Naive thymus-derived CD8-positive, alpha-beta T cell (primary cell): ENCODE measurements around the gene PIGH. TPM values are rescaled to one million over a fixed set of nuclear protein-coding genes. Genes with fewer than 3 reads are reported as not detected.
"Not testable (repeated sequence)": the region's sequence is repeated elsewhere in the genome, so short reads cannot be mapped to it uniquely, and the experiment has no call there.

Source experiments
- ATAC-seq, 2 donors: fragments of 150-1000 bp; cut with Tn5 transposase in 1 of 2; sonication (Bioruptor Pico), chemical (Tn5 transposase) in 1 of 2; 1 replicate in 1 of 2; 2 replicates in 1 of 2; pipeline ENCODE4 v1.10.0; 2021; ENCODE audit warnings: mild to moderate bottlenecking in 2 of 2, moderate library complexity in 2 of 2
- POLR2A ChIA-PET: fragments of 350-600 bp; sonication (Branson Sonifier 250); formaldehyde crosslinking; loops from one replicate; lab custom pipeline; 2021; ENCODE audit warnings: antibody characterized with exemption; lab: Charles Lee
- DNase-seq, 10 donors: peaks; one replicate each; pipeline versions ENCODE4 v3.0.0 to v3.0.0-alpha.2; 2020 to 2022
- H3K27ac Mint-ChIP-seq, 10 donors: one replicate each; pipeline ENCODE4 v1.8.0; 2020 to 2022; ENCODE audit warnings: mild to moderate bottlenecking in 10 of 10, mixed read lengths in 10 of 10, moderate library complexity in 4 of 10, inconsistent platforms in 1 of 10
- H3K27me3 Mint-ChIP-seq, 5 donors: one replicate each; pipeline ENCODE4 v1.8.0; 2021 to 2022; ENCODE audit warnings: mixed read lengths in 5 of 5
- H3K36me3 Mint-ChIP-seq, 3 donors: one replicate each; pipeline ENCODE4 v1.8.0; 2020 to 2022; ENCODE audit warnings: mixed read lengths in 3 of 3, mild to moderate bottlenecking in 2 of 3, inconsistent platforms in 1 of 3
- H3K4me1 Mint-ChIP-seq, 4 donors: one replicate each; pipeline ENCODE4 v1.8.0; 2021 to 2022; ENCODE audit warnings: mixed read lengths in 4 of 4
- H3K4me3 Mint-ChIP-seq, 10 donors: one replicate each; pipeline ENCODE4 v1.8.0; 2020 to 2022; ENCODE audit warnings: mild to moderate bottlenecking in 10 of 10, mixed read lengths in 10 of 10, moderate library complexity in 6 of 10, inconsistent platforms in 1 of 10
- H3K9me3 Mint-ChIP-seq, 9 donors: one replicate each; pipeline ENCODE4 v1.8.0; 2020 to 2022; ENCODE audit warnings: mixed read lengths in 9 of 9, mild to moderate bottlenecking in 3 of 9, inconsistent platforms in 1 of 9, moderate library complexity in 1 of 9
- polyA plus RNA-seq, 3 donors: library from polyadenylated mRNA; unstranded; fragments of 300-500 nt; fragmentation: Illumina TruSeq; gene quantifications; one replicate each; pipeline ENCODE4 v1.2.3, GENCODE V29; 2021
- total RNA-seq, 8 experiments: library from RNA in 2 of 8; stranded (reverse) in 2 of 8; gene quantifications; one replicate each; pipeline ENCODE4 v1.2.3 and lab custom pipeline; 2021 to 2026

The PIGH gene
- total and polyA plus RNA-seq, 5 experiments from 2014 or later: 24.6 to 44.5 (median 35.3) TPM

GRCh38 chr14:67630186-67630585, 30.1 kb upstream of the PIGH start:
- H3K9me3 Mint-ChIP-seq: no peaks in the 10 kb centered on the region
- ATAC-seq: no peak
- peak overlapping the region in 1 of 10 donors; percentile 1 for H3K27ac Mint-ChIP-seq
- no peak overlapping the region for H3K4me3 Mint-ChIP-seq
- H3K4me1 Mint-ChIP-seq: no peaks in the 10 kb centered on the region
- DNase-seq: no peak
- peaks cover 0 to 6% (median 1%) of the 10 kb centered on the region in 3 donors for H3K36me3 Mint-ChIP-seq
- POLR2A ChIA-PET: no interaction called here
- H3K27me3 Mint-ChIP-seq: peaks cover 0 to 2% (median 0%) of the 10 kb centered on the region in 5 donors

GRCh38 chr14:67627519-67627918, 27.5 kb upstream of the PIGH start:
- Mint-ChIP-seq H3K4me1 (peaks cover 0 to 9% (median 7%) of the 10 kb centered on the region in 4 donors), H3K4me3 (no peak overlapping the region), H3K27me3 (peaks cover 0 to 2% (median 0%) of the 10 kb centered on the region in 5 donors), H3K27ac (no peak overlapping the region), H3K9me3 (no peaks in the 10 kb centered on the region), H3K36me3 (peaks cover 0 to 4% (median under 1%) of the 10 kb centered on the region in 3 donors)
- no peak for DNase-seq
- no peak for ATAC-seq
- POLR2A ChIA-PET: no interaction called here

- ATAC-seq, H3K4me3 Mint-ChIP-seq, POLR2A ChIA-PET, H3K27me3 Mint-ChIP-seq, H3K36me3 Mint-ChIP-seq, DNase-seq, H3K27ac Mint-ChIP-seq, H3K9me3 Mint-ChIP-seq: not testable (repeated sequence)
- peaks cover 0 to 14% (median 9%) of the 10 kb centered on the region in 4 donors for H3K4me1 Mint-ChIP-seq
Measured at GRCh38 chr14:67626131-67626530, 26.1 kb upstream of the PIGH start.

GRCh38 chr14:67623114-67623513, 23.0 kb upstream of the PIGH start:
- Mint-ChIP-seq H3K27ac (peak overlapping the region in 5 of 10 donors; percentile 14 to 57 (median 29)), H3K4me3 (peak overlapping the region in 2 of 10 donors; percentile 36 to 41), H3K4me1 (peaks cover 7 to 37% (median 30%) of the 10 kb centered on the region in 4 donors), H3K36me3 (no peaks in the 10 kb centered on the region), H3K27me3 (peaks cover 0 to 1% (median 0%) of the 10 kb centered on the region in 5 donors), H3K9me3 (no peaks in the 10 kb centered on the region)
- no peak for DNase-seq
- POLR2A ChIA-PET: no interaction called here
- no peak for ATAC-seq

- H3K36me3 Mint-ChIP-seq: no peaks in the 10 kb centered on the region
- no peak for DNase-seq
- POLR2A ChIA-PET: no interaction called here
- ATAC-seq: no peak
- no peaks in the 10 kb centered on the region for H3K9me3 Mint-ChIP-seq
- peak overlapping the region in 4 of 10 donors; percentile 14 to 57 (median 36) for H3K27ac Mint-ChIP-seq
- peaks cover 7 to 37% (median 30%) of the 10 kb centered on the region in 4 donors for H3K4me1 Mint-ChIP-seq
- peaks cover 0 to 1% (median 0%) of the 10 kb centered on the region in 5 donors for H3K27me3 Mint-ChIP-seq
- H3K4me3 Mint-ChIP-seq: peak overlapping the region in 3 of 10 donors; percentile 31 to 41 (median 36)
Measured at GRCh38 chr14:67622675-67623074, 22.6 kb upstream of the PIGH start.

DNA sequence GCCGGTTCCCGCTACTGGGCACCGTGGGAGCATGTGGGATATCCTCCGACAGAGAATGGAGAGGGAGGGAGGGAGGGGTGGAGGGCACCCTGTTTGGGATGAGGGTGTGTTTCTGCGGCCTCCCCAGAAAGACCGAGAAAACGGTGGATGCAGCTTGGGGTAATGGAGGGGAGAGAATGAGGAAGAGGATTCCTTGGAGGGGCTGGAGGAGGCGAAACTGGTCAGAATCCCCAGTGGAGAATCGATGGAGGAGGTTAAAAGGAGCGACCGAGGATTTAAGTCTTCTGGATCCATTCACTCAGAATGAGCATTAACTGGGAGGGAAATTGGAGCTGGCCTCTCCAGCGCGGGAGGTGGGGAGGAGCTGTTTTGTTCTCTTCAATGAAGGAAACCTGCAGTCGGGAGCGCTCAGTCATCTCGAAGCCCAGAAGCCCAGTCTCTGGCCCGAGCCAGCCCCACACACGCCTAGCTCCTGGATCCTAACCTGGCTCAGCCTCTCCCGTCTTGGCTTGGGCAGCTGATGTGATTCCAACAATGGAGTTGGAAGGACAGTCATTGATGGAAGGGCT, 20.2 kb upstream of the PIGH start:
- Mint-ChIP-seq H3K27ac (peak overlapping the region in 9 of 10 donors; percentile 69 to 99 (median 88)), H3K4me3 (peak overlapping the region; percentile 82 to 95 (median 91)), H3K27me3 (peaks cover 0 to 1% (median 0%) of the 10 kb centered on the region in 5 donors), H3K9me3 (no peaks in the 10 kb centered on the region), H3K4me1 (peaks cover 7 to 37% (median 30%) of the 10 kb centered on the region in 4 donors), H3K36me3 (no peaks in the 10 kb centered on the region)
- DNase-seq (no peak), ATAC-seq (no peak)
- POLR2A ChIA-PET: interaction anchor here (2.0 to 3.1 kb wide), 2 partner anchors 20 to 53 kb away, joined by 7 to 27 read pairs; partner anchors contain the start of gene PIGH

DNA sequence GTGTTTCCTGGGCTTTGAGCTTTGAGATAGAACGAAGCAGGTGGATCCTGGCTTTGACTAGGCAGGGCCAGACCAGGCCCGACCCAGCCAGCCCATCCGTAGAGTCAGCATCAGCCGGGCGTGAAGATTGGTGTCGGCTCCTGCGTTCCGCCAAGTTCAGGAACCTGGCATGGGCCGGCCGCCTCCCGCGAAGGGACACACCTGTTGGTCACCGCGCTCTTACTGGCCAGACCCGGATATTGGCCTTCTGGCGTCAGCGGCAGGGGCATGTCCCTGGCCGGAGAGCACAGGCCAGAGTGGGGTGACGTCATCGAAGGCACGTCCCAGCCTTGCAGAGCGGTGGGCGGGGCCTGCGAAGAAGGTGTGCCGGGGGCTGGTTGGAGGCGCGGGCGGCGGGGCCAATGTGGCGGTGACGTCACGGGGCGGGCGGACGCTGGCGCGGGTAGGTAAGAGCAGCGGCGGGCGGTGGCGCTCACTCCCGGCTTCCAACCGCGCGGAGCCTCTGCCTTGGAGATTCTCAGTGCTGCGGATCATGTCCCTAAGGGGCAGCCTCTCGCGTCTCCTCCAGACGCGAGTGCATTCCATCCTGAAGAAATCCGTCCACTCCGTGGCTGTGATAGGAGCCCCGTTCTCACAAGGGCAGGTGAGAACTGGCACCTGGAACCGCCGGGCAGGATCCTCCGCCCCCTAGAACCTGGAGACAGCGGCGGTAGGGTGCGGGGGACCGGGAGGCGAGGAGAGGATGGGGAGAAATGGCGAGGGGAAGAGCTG, 19.6 kb upstream of the PIGH start, which contains the start of gene ARG2:
Gene ARG2 (plus strand): TSS at position 475 of the 771 bp plus-strand sequence. CDS start 58 bp downstream, at position 533.
- POLR2A ChIA-PET: interaction anchor here (1.0 to 3.1 kb wide), 5 partner anchors 20 to 85 kb away, joined by 4 to 27 read pairs (median 5); partner anchors contain the start of genes PIGH and RDH11
- no peaks in the 10 kb centered on the region for H3K36me3 Mint-ChIP-seq
- peak within 1 kb of the TSS; percentile 82 to 95 (median 91) for H3K4me3 Mint-ChIP-seq
- H3K9me3 Mint-ChIP-seq: no peaks in the 10 kb centered on the region
- peaks cover 7 to 37% (median 30%) of the 10 kb centered on the region in 4 donors for H3K4me1 Mint-ChIP-seq
- peak within 1 kb of the TSS; percentile 69 to 99 (median 96) for H3K27ac Mint-ChIP-seq
- H3K27me3 Mint-ChIP-seq: peaks cover 0 to 1% (median 0%) of the 10 kb centered on the region in 5 donors
- ATAC-seq (peak; percentile 87 to 90), DNase-seq (peak; percentile 93 to 98 (median 96))

GRCh38 chr14:67618617-67619063, 18.6 kb upstream of the PIGH start:
- Mint-ChIP-seq H3K36me3 (no peaks in the 10 kb centered on the region), H3K4me1 (peaks cover 7 to 37% (median 30%) of the 10 kb centered on the region in 4 donors), H3K27me3 (peaks cover 0 to 3% (median 1%) of the 10 kb centered on the region in 5 donors), H3K9me3 (no peaks in the 10 kb centered on the region), H3K4me3 (peak overlapping the region; percentile 75 to 95 (median 90)), H3K27ac (peak overlapping the region; percentile 20 to 99 (median 96))
- ATAC-seq (peak; percentile 50 to 57), DNase-seq (peak in 9 of 10 donors; percentile 7 to 82 (median 66))
- POLR2A ChIA-PET: interaction anchor here (0.6 to 3.1 kb wide), 6 partner anchors 19 to 86 kb away, joined by 3 to 27 read pairs (median 4); partner anchors contain the start of genes PIGH and RDH11

- no peak overlapping the region for H3K4me3 Mint-ChIP-seq
- H3K27ac Mint-ChIP-seq: no peak overlapping the region
- no peaks in the 10 kb centered on the region for H3K4me1 Mint-ChIP-seq
- POLR2A ChIA-PET: interaction anchor here (1.2 kb wide), 1 partner anchor 10 kb away, joined by 3 read pairs; the partner anchor contains the start of gene PIGH
- DNase-seq (no peak), ATAC-seq (no peak)
- H3K27me3 Mint-ChIP-seq: peaks cover 0 to 7% (median 4%) of the 10 kb centered on the region in 5 donors
- H3K36me3 Mint-ChIP-seq: no peaks in the 10 kb centered on the region
- no peaks in the 10 kb centered on the region for H3K9me3 Mint-ChIP-seq
Measured at GRCh38 chr14:67610491-67610890, 10.4 kb upstream of the PIGH start.

DNA sequence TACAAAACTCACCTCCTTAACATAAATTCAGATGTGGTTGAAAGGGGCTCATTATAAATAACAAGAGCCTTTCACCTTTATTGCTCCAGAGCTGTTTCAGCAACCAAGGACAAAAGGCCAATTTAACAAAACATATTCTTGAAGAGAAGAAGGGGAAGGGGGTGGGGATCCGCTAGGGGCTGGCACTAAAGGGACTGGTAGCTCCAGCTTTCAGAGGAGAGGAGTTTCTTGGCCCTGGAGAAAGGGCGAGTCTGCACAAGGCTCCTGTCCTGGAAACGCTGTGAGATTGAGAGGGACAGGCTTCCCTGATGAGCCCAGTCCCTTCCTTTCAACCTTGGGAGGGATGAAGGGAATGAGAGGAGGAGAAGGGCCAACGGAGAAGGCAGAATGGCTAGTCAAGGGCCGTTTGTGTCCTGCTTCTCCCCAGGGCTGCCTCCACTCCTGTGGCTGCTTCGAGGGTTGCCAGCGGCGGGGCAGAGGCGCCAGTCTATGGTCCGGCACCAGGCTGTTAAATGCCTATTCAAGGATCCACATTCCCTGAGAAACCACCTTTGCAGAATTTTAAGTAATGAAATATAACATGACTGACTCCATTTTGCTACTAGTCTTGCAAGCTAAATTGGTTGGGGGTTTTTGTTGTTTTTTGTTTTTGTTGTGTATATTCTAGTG, 9.7 kb upstream of the PIGH start:
- Mint-ChIP-seq H3K4me3 (no peak overlapping the region), H3K27ac (no peak overlapping the region), H3K4me1 (no peaks in the 10 kb centered on the region), H3K36me3 (no peaks in the 10 kb centered on the region), H3K9me3 (no peaks in the 10 kb centered on the region), H3K27me3 (peaks cover 0 to 7% (median 4%) of the 10 kb centered on the region in 5 donors)
- no peak for ATAC-seq
- POLR2A ChIA-PET: no interaction called here
- no peak for DNase-seq

DNA sequence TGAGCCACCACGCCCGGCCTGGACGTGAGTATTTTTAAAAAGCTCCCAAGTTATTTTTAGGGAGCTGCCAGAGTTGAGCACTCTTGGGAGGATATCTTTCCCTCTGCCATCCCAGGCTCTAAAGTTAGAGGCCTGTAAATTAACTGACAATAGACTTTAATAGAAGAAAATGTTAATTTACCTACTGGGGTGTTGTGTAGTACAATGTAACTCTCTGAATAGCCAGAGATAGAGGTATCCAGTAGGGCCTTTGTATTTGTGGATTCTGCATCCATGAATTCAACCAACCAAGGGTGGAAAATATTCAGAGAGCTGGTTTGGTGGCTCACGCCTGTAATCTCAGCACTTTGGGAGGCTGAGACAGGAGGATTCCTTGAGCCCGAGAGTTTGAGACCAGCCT, 7.6 kb upstream of the PIGH start:
- no peaks in the 10 kb centered on the region for H3K36me3 Mint-ChIP-seq
- peaks cover 0 to 6% (median 0%) of the 10 kb centered on the region in 4 donors for H3K4me1 Mint-ChIP-seq
- H3K27me3 Mint-ChIP-seq: peaks cover 0 to 7% (median 4%) of the 10 kb centered on the region in 5 donors
- DNase-seq (no peak), ATAC-seq (no peak)
- POLR2A ChIA-PET: no interaction called here
- H3K27ac Mint-ChIP-seq: peak overlapping the region in 1 of 10 donors; percentile 53
- no peak overlapping the region for H3K4me3 Mint-ChIP-seq
- no peaks in the 10 kb centered on the region for H3K9me3 Mint-ChIP-seq

DNA sequence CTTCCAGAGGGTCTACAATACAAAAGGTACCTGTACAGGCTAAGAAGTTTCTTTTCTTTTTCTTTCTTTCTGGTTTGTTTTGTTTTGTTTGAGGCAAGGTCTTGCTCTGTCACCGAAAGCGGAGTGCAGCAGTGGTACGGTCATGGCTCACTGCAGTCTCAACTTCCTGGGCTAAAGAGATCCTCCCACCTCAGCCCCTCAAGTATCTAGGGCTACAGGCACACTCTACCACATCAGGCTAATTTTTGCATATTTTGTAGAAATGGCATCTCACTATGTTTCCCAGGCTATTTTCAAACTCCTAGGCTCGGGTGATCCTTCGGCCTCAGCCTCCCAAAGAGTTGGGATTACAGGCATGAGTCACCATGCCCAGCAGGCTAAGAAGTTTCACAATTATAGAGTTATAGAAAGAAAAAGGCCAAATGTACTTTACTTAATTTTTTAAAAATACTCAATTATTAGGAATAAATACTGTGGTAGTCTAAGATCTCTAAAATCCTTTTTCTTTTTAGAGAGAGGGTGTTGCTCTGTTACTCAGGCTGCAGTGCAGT, 3.0 kb upstream of the PIGH start:
- POLR2A ChIA-PET: no interaction called here
- H3K36me3 Mint-ChIP-seq: no peaks in the 10 kb centered on the region
- peak overlapping the region in 1 of 10 donors; percentile 40 for H3K4me3 Mint-ChIP-seq
- H3K27me3 Mint-ChIP-seq: peaks cover 0 to 4% (median 0%) of the 10 kb centered on the region in 5 donors
- H3K27ac Mint-ChIP-seq: peak overlapping the region in 3 of 10 donors; percentile 49 to 68 (median 50)
- DNase-seq (no peak), ATAC-seq (no peak)
- H3K9me3 Mint-ChIP-seq: no peaks in the 10 kb centered on the region
- peaks cover 16 to 37% (median 23%) of the 10 kb centered on the region in 4 donors for H3K4me1 Mint-ChIP-seq
